IMR-90 (cell line): ENCODE measurements around the gene TRPC4AP. TPM values are rescaled to one million over a fixed set of nuclear protein-coding genes. Genes with fewer than 3 reads are reported as not detected.

Experiments used
- ATAC-seq: fragments of 200-7000 bp; cut with Tn5 transposase; 2 replicates; pipeline ENCODE4 v1.9.1; 2020; ENCODE audit warnings: low read depth, mild to moderate bottlenecking, moderate library complexity
- BruUV-seq: library from RNA; stranded (reverse); fragments of 400-500 nt; replicated peaks from 2 replicates; lab custom pipeline; 2021; lab: Mats Ljungman, UMichigan
- CTCF ChIA-PET: fragments of 300-600 bp; formaldehyde crosslinking; extraction: SDS; loops from one replicate; lab custom pipeline; 2021; ENCODE audit warnings: antibody characterized with exemption; lab: Yijun Ruan, JAX
- POLR2A ChIA-PET: fragments of 300-600 bp; sonication (Branson Sonifier 250); formaldehyde crosslinking; loops from one replicate; lab custom pipeline; 2022; ENCODE audit warnings: antibody characterized with exemption; ENCODE audit not compliant: unreplicated experiment; lab: Charles Lee
- DNase-seq: peaks from one replicate; pipeline ENCODE4 v3.0.0; 2013
- H2AFZ ChIP-seq: replicated peaks from 2 replicates; pipeline ENCODE3; 2013; ENCODE audit warnings: low read length, mild to moderate bottlenecking; ENCODE audit not compliant: poor library complexity
- H2AK5ac ChIP-seq: 2 replicates; pipeline ENCODE4 v1.6.1; 2013; ENCODE audit warnings: low read depth, low read length, inconsistent platforms
- H2AK9ac ChIP-seq: replicated peaks from 2 replicates; pipeline ENCODE3; 2013; ENCODE audit warnings: mild to moderate bottlenecking, low read depth, low read length, moderate library complexity; ENCODE audit not compliant: poor library complexity
- H2BK120ac ChIP-seq: 2 replicates; pipeline ENCODE4 v1.6.1; 2013; ENCODE audit warnings: low read depth, low read length, inconsistent platforms
- H2BK15ac ChIP-seq: 3 replicates; pipeline ENCODE4 v1.6.1; 2013; ENCODE audit warnings: low read depth, low read length, inconsistent platforms
- H2BK20ac ChIP-seq: 2 replicates; pipeline ENCODE4 v1.6.1; 2013; ENCODE audit warnings: low read depth, mild to moderate bottlenecking, inconsistent platforms, low read length, moderate library complexity
- H2BK5ac ChIP-seq: 2 replicates; pipeline ENCODE4 v1.6.1; 2013; ENCODE audit warnings: mild to moderate bottlenecking, low read depth, low read length, inconsistent platforms; ENCODE audit not compliant: poor library complexity, severe bottlenecking
- H3K14ac ChIP-seq: replicated peaks from 2 replicates; pipeline ENCODE4 v1.6.1; 2013; ENCODE audit warnings: low read depth, low read length, inconsistent platforms
- H3K18ac ChIP-seq: 2 replicates; pipeline ENCODE4 v1.6.1; 2013; ENCODE audit warnings: low read depth, low read length, control low read depth
- H3K23ac ChIP-seq: 2 replicates; pipeline ENCODE4 v1.6.1; 2013; ENCODE audit warnings: low read depth, low read length, inconsistent platforms
- H3K27ac ChIP-seq: 2 replicates; pipeline ENCODE4 v1.5.1; 2013; ENCODE audit warnings: mild to moderate bottlenecking, control low read depth, low read length; ENCODE audit not compliant: insufficient read depth
- H3K27me3 ChIP-seq: 2 replicates; pipeline ENCODE4 v1.6.1; 2013; ENCODE audit warnings: low read length; ENCODE audit not compliant: control insufficient read depth, insufficient read depth
- H3K36me3 ChIP-seq: 2 replicates; pipeline ENCODE4 v1.6.1; 2013; ENCODE audit warnings: low read length, mixed read lengths; ENCODE audit not compliant: control insufficient read depth, insufficient read depth
- H3K4ac ChIP-seq: 2 replicates; pipeline ENCODE4 v1.6.1; 2013; ENCODE audit warnings: low read depth, low read length, inconsistent platforms
- H3K4me1 ChIP-seq: 2 replicates; pipeline ENCODE4 v1.6.1; 2013; ENCODE audit warnings: low read length, mixed read lengths; ENCODE audit not compliant: control insufficient read depth, insufficient read depth
- H3K4me2 ChIP-seq: 2 replicates; pipeline ENCODE4 v1.6.1; 2013; ENCODE audit warnings: low read depth, mild to moderate bottlenecking, control low read depth, low read length, moderate library complexity
- H3K4me3 ChIP-seq: 2 replicates; pipeline ENCODE4 v1.5.1; 2013; ENCODE audit warnings: low read depth, mild to moderate bottlenecking, control low read depth, low read length, moderate library complexity; ENCODE audit not compliant: insufficient read depth
- H3K56ac ChIP-seq: 2 replicates; pipeline ENCODE4 v1.6.1; 2013; ENCODE audit warnings: low read length, inconsistent platforms; ENCODE audit not compliant: insufficient read depth; ENCODE audit errors: extremely low read depth
- H3K79me1 ChIP-seq, 2 experiments: 2 replicates each; pipeline ENCODE4 v1.6.1; 2013; ENCODE audit warnings: low read length in 2 of 2, inconsistent platforms in 1 of 2, low read depth in 1 of 2
- H3K9ac ChIP-seq: 2 replicates; pipeline ENCODE4 v1.6.1; 2013; ENCODE audit warnings: low read depth, low read length, control low read depth
- H3K9me1 ChIP-seq: 2 replicates; pipeline ENCODE4 v1.6.1; 2013; ENCODE audit warnings: low read length, inconsistent platforms; ENCODE audit not compliant: insufficient read depth
- H3K9me3 ChIP-seq: 2 replicates; pipeline ENCODE4 v1.6.1; 2013; ENCODE audit warnings: low read length; ENCODE audit not compliant: control insufficient read depth, insufficient read depth
- H4K20me1 ChIP-seq: 2 replicates; pipeline ENCODE4 v1.6.1; 2013; ENCODE audit warnings: low read length, inconsistent platforms; ENCODE audit not compliant: insufficient read depth
- H4K5ac ChIP-seq: 2 replicates; pipeline ENCODE4 v1.6.1; 2013; ENCODE audit warnings: mild to moderate bottlenecking, low read depth, low read length, control low read depth
- H4K8ac ChIP-seq, 2 experiments: 2 replicates each; pipeline ENCODE4 v1.6.1; 2013; ENCODE audit warnings: low read depth in 2 of 2, low read length in 2 of 2, control low read depth in 1 of 2, inconsistent platforms in 1 of 2
- H4K91ac ChIP-seq: 2 replicates; pipeline ENCODE4 v1.6.1; 2013; ENCODE audit warnings: low read depth, low read length, inconsistent platforms; ENCODE audit not compliant: insufficient read depth
- BHLHE40 ChIP-seq: fragments of 150-350 bp; IDR thresholded peaks from 2 replicates; pipeline ENCODE4 v1.6.1; 2016; ENCODE audit warnings: mild to moderate bottlenecking, low read depth, low read length
- CEBPB ChIP-seq: IDR thresholded peaks from 2 replicates; pipeline ENCODE4 v1.6.1; 2012; ENCODE audit warnings: low read depth, low read length, improper control_type of control experiment
- ELK1 ChIP-seq: fragments of 150-350 bp; IDR thresholded peaks from 2 replicates; pipeline ENCODE4 v1.6.1; 2016; ENCODE audit warnings: low read depth, mild to moderate bottlenecking, low read length, moderate library complexity, borderline replicate concordance
- POLR2A ChIP-seq: IDR thresholded peaks from 2 replicates; pipeline ENCODE4 v1.6.1; 2012; ENCODE audit warnings: mild to moderate bottlenecking, low read depth, low read length
- RAD21 ChIP-seq: IDR thresholded peaks from 2 replicates; pipeline ENCODE4 v1.6.1; 2012; ENCODE audit warnings: low read length, improper control_type of control experiment
- RFX5 ChIP-seq: IDR thresholded peaks from 2 replicates; pipeline ENCODE4 v1.8.0; 2012; ENCODE audit warnings: low read depth, mild to moderate bottlenecking, low read length, moderate library complexity
- USF2 ChIP-seq: fragments of 150-350 bp; IDR thresholded peaks from 2 replicates; pipeline ENCODE4 v1.6.1; 2017; ENCODE audit warnings: mild to moderate bottlenecking, antibody characterized with exemption, low read length, low read depth
- WGBS, 2 experiments: methylation state at CpG; one replicate each; pipeline versions ENCODE4 v1.1.5 to v1.1.7; 2013; ENCODE audit warnings: missing lambda C conversion rate in 2 of 2; ENCODE audit not compliant: insufficient read length in 1 of 2; ENCODE audit errors: extremely low coverage in 2 of 2; 5-methylcytosine and 5-hydroxymethylcytosine counted together
- dilution Hi-C: fragments of 300-500 bp; cut with HindIII; formaldehyde crosslinking; loops from one replicate; pipeline ENCODE4 v1.14.3; 2018; ENCODE audit warnings: low sequenced_read_pairs; ENCODE audit not compliant: unreplicated experiment
- in situ Hi-C: fragments of 300-500 bp; cut with MboI; formaldehyde crosslinking; loops from 3 replicates; pipeline ENCODE4 v1.14.3; 2019; ENCODE audit warnings: low sequenced_read_pairs, inconsistent platforms, mixed read lengths
- intact Hi-C: fragments of 100-400 bp; cut with micrococcal nuclease; formaldehyde crosslinking; loops from 2 replicates; pipeline ENCODE4 v1.10.0; 2022
- polyA plus RNA-seq, 3 experiments: library from polyadenylated mRNA; depleted of rRNA; stranded (reverse); fragments of >200 nt; gene quantifications; 2 replicates each; pipeline ENCODE4 v1.2.3, GENCODE V29; 2012; ENCODE audit warnings: low replicate concordance in 1 of 3
- total RNA-seq: library from RNA; depleted of rRNA; stranded (reverse); fragments of >200 nt; gene quantifications from 2 replicates; pipeline ENCODE4 v1.2.3, GENCODE V29; 2012

TRPC4AP gene
- total and polyA plus RNA-seq, 2 of the 4 experiments (the other 2 are of a cell fraction), result 41.0 to 81.0 TPM

GRCh38 chr20:35133031-35133430 lies 40.4 kb upstream of the TRPC4AP start:
- Histone ChIP-seq H3K56ac (no peak overlapping the region), H2BK20ac (no peak overlapping the region), H3K9me3 (no peaks in the 10 kb centered on the region), H3K4me3 (no peak overlapping the region), H3K27ac (no peak overlapping the region), H3K23ac (no peak overlapping the region), H3K27me3 (no peaks in the 10 kb centered on the region), H2AFZ (no peak overlapping the region), H3K9ac (no peak overlapping the region), H3K4me1 (peaks cover 3% of the 10 kb centered on the region), H2BK5ac (no peak overlapping the region), H4K5ac (no peak overlapping the region), H2BK15ac (no peak overlapping the region), H3K4ac (peak overlapping the region; percentile 26), H3K4me2 (no peak overlapping the region), H3K79me1 (peaks cover 0 to 12% of the 10 kb centered on the region in 2 experiments; a peak in 2 of 4 replicates), H4K8ac (peak overlapping the region in 1 of 2 experiments; percentile 57; a peak in 1 of 4 replicates), H3K18ac (no peak overlapping the region), H4K91ac (no peak overlapping the region; the same call in 1 of the 2 replicates), H3K9me1 (peaks cover 14% of the 10 kb centered on the region), H3K36me3 (peaks cover 35% of the 10 kb centered on the region), H3K14ac (no peak overlapping the region), H2AK9ac (no peak overlapping the region), H2AK5ac (peak overlapping the region; percentile 82), H4K20me1 (no peaks in the 10 kb centered on the region; the same call in 1 of the 2 replicates), H2BK120ac (no peak overlapping the region)
- CTCF ChIA-PET, result interaction anchor here (1.0 to 1.5 kb wide), 2 partner anchors 12 to 37 kb away, joined by 3 read pairs; no protein-coding TSS in a partner anchor
- WGBS, 2 experiments, result 100% methylated on average over 1 of the region's 5 CpGs; no CpG with 5 or more reads in 1 of the 2 experiments
- POLR2A ChIA-PET, result no interaction called here
- DNase-seq (no peak), ATAC-seq (no peak)
- no TSS peak for BruUV-seq
- intact Hi-C loops (no loop called here), dilution Hi-C loops (no loop called here), in situ Hi-C loops (loop anchor here (25.0 kb wide), 1 partner anchor 304 kb away; the partner anchor contains the start of gene GDF5)
- TF ChIP-seq RAD21, result no peak
- TF ChIP-seq POLR2A, result no peak
- TF ChIP-seq USF2, result no peak
- TF ChIP-seq ELK1, result no peak
- no peak for TF ChIP-seq CEBPB
- no peak for TF ChIP-seq RFX5
- no peak for TF ChIP-seq BHLHE40
